ENCODE results near the gene HAUS1. TPM values are rescaled to one million over a fixed set of nuclear protein-coding genes. Genes with fewer than 3 reads are reported as not detected.

HAUS1 gene
- total RNA-seq, 4 donors from 2014 or later = 10.2 to 33.1 (median 21.8) TPM

DNA sequence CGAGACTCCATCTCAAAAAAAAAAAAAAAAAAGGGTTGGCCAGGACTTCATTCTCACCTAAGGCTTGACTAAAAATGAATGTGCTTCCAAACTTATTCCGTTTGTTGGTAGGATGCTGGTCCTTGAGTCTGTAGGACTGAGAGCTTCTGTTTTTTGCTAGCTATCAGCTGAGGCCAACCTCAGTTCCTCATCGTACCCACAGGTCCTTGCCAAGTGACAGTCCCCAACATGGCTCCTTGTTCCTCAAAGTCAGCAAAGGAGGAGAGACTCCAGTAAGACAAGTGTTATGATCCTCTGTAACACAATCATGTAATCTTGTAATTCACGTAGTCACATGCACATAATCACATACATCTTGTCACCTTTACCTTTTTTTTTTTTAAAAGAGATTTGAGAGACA, 37.0 kb downstream of the HAUS1 start:
- intact Hi-C loops (cut with DNase I; ENCODE audit: low total_unique reads) = no loop called here
- TF ChIP-seq POLR2A (IDR thresholded peaks at IDR 0.05) (no peak), CTCF (IDR thresholded peaks at IDR 0.05) (no peak)
- H3K4me3 ChIP-seq (ENCODE audit: low read depth, poor library complexity, severe bottlenecking) = no peak overlapping the region
- 91 to 96% methylated on average over 4 of the region's 4 CpGs for WGBS, 2 donors
- peak in 1 of 2 donors; percentile 1 for DNase-seq (ENCODE audit: low spot score in 2 of 2)

- H3K4me3 ChIP-seq (ENCODE audit: low read depth, poor library complexity, severe bottlenecking) = no peak overlapping the region
- peak in 1 of 2 donors; percentile 23 for DNase-seq (ENCODE audit: low spot score in 2 of 2)
- WGBS, 2 donors = 15 to 18% methylated on average over 2 of the region's 2 CpGs
- intact Hi-C loops (cut with DNase I; ENCODE audit: low total_unique reads) = no loop called here
- peak in 1 of 3 donors; percentile 36 for TF ChIP-seq CTCF (IDR thresholded peaks at IDR 0.05)
- TF ChIP-seq POLR2A (IDR thresholded peaks at IDR 0.05) = no peak
Observed at GRCh38 chr18:46148810-46149209, 44.6 kb downstream of the HAUS1 start.

DNA sequence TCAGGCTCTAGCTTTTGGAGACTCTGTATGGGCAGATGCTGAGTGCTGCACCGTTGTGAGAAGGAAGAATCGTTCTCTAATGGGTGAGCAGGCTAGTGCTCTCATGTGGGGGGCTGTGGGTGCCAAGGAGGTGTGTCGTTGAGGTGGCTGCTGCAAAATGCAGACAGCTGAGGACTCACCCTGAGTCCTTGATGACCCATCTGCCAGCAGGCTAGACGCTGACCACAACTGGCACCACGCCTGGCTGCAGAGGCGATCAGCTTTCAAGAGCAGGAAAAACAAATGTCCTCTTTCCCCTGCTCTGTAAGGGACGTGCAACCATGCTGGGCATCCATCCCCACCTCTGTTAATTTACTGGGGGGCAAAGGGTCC, 48.2 kb downstream of the HAUS1 start:
- DNase-seq (ENCODE audit: low spot score in 2 of 2) = no peak
- 47 to 52% methylated on average over 7 of the region's 7 CpGs for WGBS, 2 donors
- H3K4me3 ChIP-seq (ENCODE audit: low read depth, poor library complexity, severe bottlenecking) = no peak overlapping the region
- intact Hi-C loops (cut with DNase I; ENCODE audit: low total_unique reads) = loop anchor here (1.0 kb wide), 1 partner anchor 512 kb away; no protein-coding TSS in a partner anchor
- TF ChIP-seq POLR2A (IDR thresholded peaks at IDR 0.05) (no peak), CTCF (IDR thresholded peaks at IDR 0.05) (no peak)

DNA sequence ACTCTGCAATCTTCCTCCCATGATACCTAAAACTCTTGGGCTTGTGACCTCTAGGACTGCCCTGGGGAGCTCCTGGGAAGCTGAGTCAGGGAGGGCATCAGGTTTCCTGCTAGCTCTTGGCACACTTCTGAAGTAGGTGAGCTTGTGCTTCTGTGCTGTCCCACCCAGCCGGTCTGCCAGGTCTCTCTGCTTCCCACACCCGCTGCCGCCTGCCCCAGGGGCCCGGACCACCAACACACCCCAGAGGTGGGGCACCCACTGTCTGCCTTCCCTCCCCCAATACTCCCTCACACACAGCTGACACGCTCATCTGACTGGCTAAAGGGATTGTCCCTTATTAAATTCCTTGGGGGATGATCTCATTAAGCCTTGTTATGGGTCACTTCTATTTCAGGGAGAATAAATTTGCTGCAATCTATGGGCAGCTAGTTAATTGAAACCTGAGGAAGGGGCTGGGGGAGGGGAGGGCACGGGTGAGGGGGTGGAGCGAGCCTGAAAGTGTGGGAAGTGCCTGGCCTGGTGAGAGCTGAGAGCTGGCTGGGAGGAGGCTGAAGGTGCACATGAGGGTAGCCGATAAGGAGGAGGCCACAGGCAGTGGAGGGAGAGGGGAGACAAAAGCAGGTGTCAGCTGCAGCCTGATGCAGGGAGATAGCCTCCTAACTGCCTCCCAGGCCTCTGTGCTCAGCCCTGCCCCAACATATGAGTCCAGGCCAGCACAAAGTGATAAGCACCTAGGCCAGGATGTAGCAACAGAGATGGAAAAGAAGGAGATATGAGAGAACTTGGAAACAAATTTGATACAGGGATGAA, 48.8 kb downstream of the HAUS1 start:
- 42 to 43% methylated on average over 8 of the region's 8 CpGs for WGBS, 2 donors
- no peak for TF ChIP-seq POLR2A (IDR thresholded peaks at IDR 0.05)
- no peak for TF ChIP-seq CTCF (IDR thresholded peaks at IDR 0.05)
- intact Hi-C loops (cut with DNase I; ENCODE audit: low total_unique reads) = loop anchor here (1.0 kb wide), 1 partner anchor 511 kb away; no protein-coding TSS in a partner anchor
- DNase-seq (ENCODE audit: low spot score in 2 of 2) = no peak
- H3K4me3 ChIP-seq (ENCODE audit: low read depth, poor library complexity, severe bottlenecking) = no peak overlapping the region

GRCh38 chr18:46155641-46156051, 51.5 kb downstream of the HAUS1 start:
- WGBS, 2 donors = 89 to 100% methylated on average over 2 of the region's 2 CpGs
- TF ChIP-seq POLR2A (IDR thresholded peaks at IDR 0.05) = no peak
- TF ChIP-seq CTCF (IDR thresholded peaks at IDR 0.05) = no peak
- DNase-seq (ENCODE audit: low spot score in 2 of 2) = no peak

More at GRCh38 chr18:46155641-46156051, 51.5 kb downstream of the HAUS1 start:
- intact Hi-C loops (cut with DNase I; ENCODE audit: low total_unique reads) = no loop called here
- no peak overlapping the region for H3K4me3 ChIP-seq (ENCODE audit: low read depth, poor library complexity, severe bottlenecking)
